Immature natural killer cell (primary cell): ENCODE measurements around the gene CRHR2. TPM values are rescaled to one million over a fixed set of nuclear protein-coding genes. Genes with fewer than 3 reads are reported as not detected.

ENCODE experiments used
- DNase-seq, 3 donors: peaks; one replicate each; pipeline ENCODE4 v3.0.0; 2022; ENCODE audit warnings: mixed read lengths in 1 of 3
- H3K27ac Mint-ChIP-seq, 6 donors: one replicate each; pipeline ENCODE4 v1.8.0; 2020; ENCODE audit warnings: mixed read lengths in 6 of 6, mild to moderate bottlenecking in 5 of 6, inconsistent platforms in 4 of 6, moderate library complexity in 3 of 6
- H3K27me3 Mint-ChIP-seq, 3 donors: one replicate each; pipeline ENCODE4 v1.8.0; 2020 to 2021; ENCODE audit warnings: low read depth in 3 of 3, mild to moderate bottlenecking in 3 of 3, mixed read lengths in 3 of 3, moderate library complexity in 3 of 3, inconsistent platforms in 1 of 3
- H3K36me3 Mint-ChIP-seq, 3 donors: one replicate each; pipeline ENCODE4 v1.8.0; 2020; ENCODE audit warnings: mixed read lengths in 3 of 3, inconsistent platforms in 2 of 3, mild to moderate bottlenecking in 2 of 3
- H3K4me1 Mint-ChIP-seq, 2 donors: one replicate each; pipeline ENCODE4 v1.8.0; 2020; ENCODE audit warnings: inconsistent platforms in 2 of 2, mild to moderate bottlenecking in 2 of 2, mixed read lengths in 2 of 2, moderate library complexity in 1 of 2
- H3K4me3 Mint-ChIP-seq, 5 donors: one replicate each; pipeline ENCODE4 v1.8.0; 2020; ENCODE audit warnings: mild to moderate bottlenecking in 5 of 5, mixed read lengths in 5 of 5, inconsistent platforms in 3 of 5, moderate library complexity in 3 of 5
- H3K9me3 Mint-ChIP-seq, 6 donors: one replicate each; pipeline ENCODE4 v1.8.0; 2020; ENCODE audit warnings: mild to moderate bottlenecking in 6 of 6, mixed read lengths in 6 of 6, inconsistent platforms in 4 of 6, moderate library complexity in 3 of 6
- polyA plus RNA-seq, 3 donors: library from polyadenylated mRNA; unstranded; fragments of 300-500 nt; fragmentation: Illumina TruSeq; gene quantifications; one replicate each; pipeline ENCODE4 v1.2.3, GENCODE V29; 2021

Gene CRHR2
- polyA plus RNA-seq, 3 donors from 2014 or later, result not detected

GRCh38 chr7:30630986-30631385 is 51.3 kb downstream of the CRHR2 start:
- H3K4me1 Mint-ChIP-seq, result no peaks in the 10 kb centered on the region
- H3K9me3 Mint-ChIP-seq, result no peaks in the 10 kb centered on the region
- H3K4me3 Mint-ChIP-seq, result no peak overlapping the region
- no peak overlapping the region for H3K27ac Mint-ChIP-seq
- H3K27me3 Mint-ChIP-seq, result no peaks in the 10 kb centered on the region
- DNase-seq, result no peak
- H3K36me3 Mint-ChIP-seq, result peaks cover 16 to 69% (median 26%) of the 10 kb centered on the region in 3 donors

GRCh38 chr7:30627026-30627425 is 55.2 kb downstream of the CRHR2 start:
- no peak for DNase-seq
- H3K4me1 Mint-ChIP-seq, result no peaks in the 10 kb centered on the region
- no peaks in the 10 kb centered on the region for H3K27me3 Mint-ChIP-seq
- no peaks in the 10 kb centered on the region for H3K9me3 Mint-ChIP-seq
- H3K27ac Mint-ChIP-seq, result no peak overlapping the region
- H3K36me3 Mint-ChIP-seq, result peaks cover 23 to 63% (median 33%) of the 10 kb centered on the region in 3 donors
- H3K4me3 Mint-ChIP-seq, result no peak overlapping the region

- H3K4me1 Mint-ChIP-seq, result no peaks in the 10 kb centered on the region
- H3K27me3 Mint-ChIP-seq, result no peaks in the 10 kb centered on the region
- H3K36me3 Mint-ChIP-seq, result peaks cover 26 to 63% (median 44%) of the 10 kb centered on the region in 3 donors
- H3K9me3 Mint-ChIP-seq, result no peaks in the 10 kb centered on the region
- no peak overlapping the region for H3K4me3 Mint-ChIP-seq
- H3K27ac Mint-ChIP-seq, result peak overlapping the region in 2 of 6 donors; percentile 5 to 7
- no peak for DNase-seq
Observed at GRCh38 chr7:30625283-30625682, 57.0 kb downstream of the CRHR2 start.

GRCh38 chr7:30618961-30619360 is 63.3 kb downstream of the CRHR2 start:
- H3K27ac Mint-ChIP-seq, result peak overlapping the region in 1 of 6 donors; percentile 5

GRCh38 chr7:30618080-30618676 is 64.1 kb downstream of the CRHR2 start:
- H3K9me3 Mint-ChIP-seq, result no peaks in the 10 kb centered on the region
- H3K27me3 Mint-ChIP-seq, result no peaks in the 10 kb centered on the region
- H3K27ac Mint-ChIP-seq, result no peak overlapping the region
- DNase-seq, result no peak
- no peak overlapping the region for H3K4me3 Mint-ChIP-seq
- peaks cover 0 to 11% of the 10 kb centered on the region in 2 donors for H3K4me1 Mint-ChIP-seq
- H3K36me3 Mint-ChIP-seq, result peaks cover 25 to 58% (median 28%) of the 10 kb centered on the region in 3 donors

More at GRCh38 chr7:30618961-30619360, 63.3 kb downstream of the CRHR2 start:
- no peaks in the 10 kb centered on the region for H3K9me3 Mint-ChIP-seq
- peaks cover 28 to 57% (median 31%) of the 10 kb centered on the region in 3 donors for H3K36me3 Mint-ChIP-seq
- no peak overlapping the region for H3K4me3 Mint-ChIP-seq
- H3K27me3 Mint-ChIP-seq, result no peaks in the 10 kb centered on the region
- H3K4me1 Mint-ChIP-seq, result peaks cover 0 to 3% of the 10 kb centered on the region in 2 donors
- DNase-seq, result no peak

- no peak for DNase-seq
- peaks cover 32 to 61% (median 33%) of the 10 kb centered on the region in 3 donors for H3K36me3 Mint-ChIP-seq
- peaks cover 0 to 14% of the 10 kb centered on the region in 2 donors for H3K4me1 Mint-ChIP-seq
- no peak overlapping the region for H3K27ac Mint-ChIP-seq
- H3K9me3 Mint-ChIP-seq, result no peaks in the 10 kb centered on the region
- no peaks in the 10 kb centered on the region for H3K27me3 Mint-ChIP-seq
- H3K4me3 Mint-ChIP-seq, result no peak overlapping the region
Observed at GRCh38 chr7:30617359-30617758, 64.9 kb downstream of the CRHR2 start.

- no peaks in the 10 kb centered on the region for H3K9me3 Mint-ChIP-seq
- H3K36me3 Mint-ChIP-seq, result peaks cover 22 to 58% (median 29%) of the 10 kb centered on the region in 3 donors
- no peaks in the 10 kb centered on the region for H3K27me3 Mint-ChIP-seq
- peaks cover 0 to 14% of the 10 kb centered on the region in 2 donors for H3K4me1 Mint-ChIP-seq
- no peak for DNase-seq
- H3K4me3 Mint-ChIP-seq, result no peak overlapping the region
- no peak overlapping the region for H3K27ac Mint-ChIP-seq
Observed at GRCh38 chr7:30616318-30616717, 65.9 kb downstream of the CRHR2 start.

- H3K4me1 Mint-ChIP-seq, result peaks cover 0 to 14% of the 10 kb centered on the region in 2 donors
- peak overlapping the region in 3 of 6 donors; percentile 32 to 74 (median 45) for H3K27ac Mint-ChIP-seq
- DNase-seq, result no peak
- H3K36me3 Mint-ChIP-seq, result peaks cover 18 to 69% (median 29%) of the 10 kb centered on the region in 3 donors
- no peak overlapping the region for H3K4me3 Mint-ChIP-seq
- no peaks in the 10 kb centered on the region for H3K27me3 Mint-ChIP-seq
- no peaks in the 10 kb centered on the region for H3K9me3 Mint-ChIP-seq
Observed at GRCh38 chr7:30613366-30614325, 68.6 kb downstream of the CRHR2 start.

- no peak overlapping the region for H3K4me3 Mint-ChIP-seq
- peaks cover 0 to 14% of the 10 kb centered on the region in 2 donors for H3K4me1 Mint-ChIP-seq
- peaks cover 18 to 73% (median 29%) of the 10 kb centered on the region in 3 donors for H3K36me3 Mint-ChIP-seq
- no peak for DNase-seq
- peak overlapping the region in 4 of 6 donors; percentile 9 to 51 (median 35) for H3K27ac Mint-ChIP-seq
- H3K9me3 Mint-ChIP-seq, result no peaks in the 10 kb centered on the region
- no peaks in the 10 kb centered on the region for H3K27me3 Mint-ChIP-seq
Observed at GRCh38 chr7:30612658-30613265, 69.5 kb downstream of the CRHR2 start.

- Mint-ChIP-seq H3K9me3 (no peaks in the 10 kb centered on the region), H3K36me3 (peaks cover 41 to 76% (median 43%) of the 10 kb centered on the region in 3 donors), H3K27me3 (no peaks in the 10 kb centered on the region), H3K4me1 (peaks cover 0 to 4% of the 10 kb centered on the region in 2 donors), H3K27ac (no peak overlapping the region), H3K4me3 (no peak overlapping the region)
- no peak for DNase-seq
Observed at GRCh38 chr7:30605832-30606231, 76.4 kb downstream of the CRHR2 start.

GRCh38 chr7:30604901-30605300 is 77.4 kb downstream of the CRHR2 start:
- Mint-ChIP-seq H3K27me3 (no peaks in the 10 kb centered on the region), H3K4me1 (peaks cover 0 to 11% of the 10 kb centered on the region in 2 donors), H3K36me3 (peaks cover 45 to 76% (median 53%) of the 10 kb centered on the region in 3 donors), H3K4me3 (no peak overlapping the region), H3K9me3 (no peaks in the 10 kb centered on the region), H3K27ac (no peak overlapping the region)
- no peak for DNase-seq
